Activated T-cell treated with anti-CD3 and anti-CD28 coated beads for 1 hour (primary cell): ENCODE measurements around the gene TBXAS1.

Source experiments
- DNase-seq: peaks from one replicate; pipeline ENCODE4 v3.0.0-alpha.2; 2020; ENCODE audit warnings: low read depth

Gene TBXAS1

DNA sequence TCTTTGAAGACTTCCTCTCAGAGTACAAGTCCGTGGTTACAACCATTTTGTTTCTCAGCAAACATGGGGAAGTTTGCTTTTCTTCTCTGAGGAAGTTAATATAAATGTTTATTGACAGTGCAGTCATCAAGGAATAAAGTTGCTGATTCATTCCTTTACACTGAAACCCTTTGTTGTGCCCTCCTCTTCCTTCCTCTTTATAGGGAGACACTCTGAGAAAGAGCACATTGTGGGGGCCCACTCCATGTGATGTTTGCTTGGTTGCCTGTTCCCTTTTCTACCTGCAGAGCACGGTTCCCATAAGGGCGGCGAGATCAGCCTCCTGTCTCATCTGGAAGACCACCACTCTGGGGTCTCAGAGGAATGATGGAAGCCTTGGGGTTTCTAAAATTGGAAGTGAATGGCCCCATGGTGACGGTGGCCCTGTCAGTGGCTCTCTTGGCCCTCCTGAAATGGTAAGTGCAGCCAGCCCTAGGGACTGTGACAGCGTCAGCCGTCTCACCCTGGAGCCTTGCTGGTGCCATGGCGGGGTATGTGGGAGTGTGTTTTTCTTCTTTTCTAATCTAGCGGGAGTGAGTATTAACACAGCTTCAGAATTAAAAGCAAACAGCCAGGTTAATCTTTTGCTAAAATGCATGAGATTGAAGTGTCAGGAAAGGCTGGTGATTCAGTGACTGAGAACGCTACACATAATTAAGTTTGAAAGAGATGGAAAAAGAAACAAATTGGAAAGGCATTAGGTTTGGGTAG lies at the start of gene TBXAS1:
TBXAS1 (plus strand) TSS at position 240 of the 750 bp plus-strand sequence; CDS start at position 367, 127 bp downstream.
- no peak for DNase-seq

- no peak for DNase-seq
Observed at GRCh38 chr7:139782932-139783331, 46.1 kb upstream of the TBXAS1 start.

GRCh38 chr7:139783647-139784385 lies 45.2 kb upstream of the TBXAS1 start:
- no peak for DNase-seq

DNA sequence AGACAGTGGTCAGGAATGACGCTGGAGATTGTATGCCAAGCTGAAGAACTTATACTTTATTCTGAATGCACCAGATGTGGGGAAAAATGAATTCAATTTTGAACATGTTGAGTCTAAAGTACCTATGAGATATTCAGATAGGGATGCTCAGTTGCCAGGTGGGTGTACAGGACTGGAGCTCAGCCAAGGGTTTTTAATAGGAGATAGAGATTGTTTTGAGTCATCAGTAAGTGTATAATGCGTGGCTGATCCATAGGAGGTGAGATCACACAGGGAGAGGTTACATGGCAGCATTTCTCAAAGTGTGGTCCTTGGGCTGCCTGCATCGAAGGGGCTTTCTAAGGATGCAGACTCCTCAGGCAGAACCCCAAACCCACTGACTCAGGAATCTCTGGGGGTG lies 44.4 kb upstream of the TBXAS1 start:
- DNase-seq, result no peak

DNA sequence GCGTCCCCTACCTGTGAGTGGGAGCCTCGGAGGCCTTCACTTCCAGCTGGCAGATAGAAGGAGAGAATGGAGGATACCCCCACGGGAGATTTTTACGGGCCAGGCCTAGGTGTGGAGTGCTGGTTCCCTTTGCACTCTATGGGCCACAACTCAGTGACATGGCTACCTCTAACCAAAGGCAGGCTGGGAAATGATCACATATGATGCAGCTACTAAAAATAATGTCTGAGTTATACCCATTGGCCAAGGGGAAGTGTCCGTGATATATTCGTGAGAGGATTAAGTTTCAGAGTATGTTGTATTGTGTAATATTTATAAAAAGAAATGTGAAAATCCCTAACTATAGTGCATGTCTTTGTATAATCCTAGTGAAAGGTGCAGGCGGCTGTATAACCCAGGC lies 37.7 kb upstream of the TBXAS1 start:
- DNase-seq, result no peak

- DNase-seq, result no peak
Observed at GRCh38 chr7:139797607-139798006, 31.5 kb upstream of the TBXAS1 start.

- no peak for DNase-seq
Observed at GRCh38 chr7:139798221-139798620, 30.8 kb upstream of the TBXAS1 start.

DNA sequence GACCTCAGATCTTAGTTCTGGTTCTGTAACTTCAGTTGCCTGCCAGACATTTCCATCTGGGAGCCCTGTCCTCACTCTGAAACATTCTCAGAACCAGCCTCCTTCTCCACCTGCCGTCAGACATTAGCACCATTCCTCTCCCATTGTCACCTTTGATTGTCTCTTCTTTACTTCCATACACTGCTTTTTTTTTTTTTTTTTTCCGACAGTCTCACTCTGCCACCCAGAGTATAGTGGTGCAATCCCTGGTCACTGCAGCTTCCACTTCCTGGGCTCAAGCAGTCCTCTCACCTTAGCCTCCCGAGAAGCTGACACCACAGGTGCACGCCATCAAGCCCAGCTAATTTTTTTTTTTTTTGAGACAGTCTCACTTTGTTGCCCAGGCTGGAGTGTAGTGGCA lies 30.2 kb upstream of the TBXAS1 start:
- DNase-seq, result no peak

- no peak for DNase-seq
Observed at GRCh38 chr7:139799586-139799985, 29.5 kb upstream of the TBXAS1 start.

GRCh38 chr7:139804571-139804970 lies 24.5 kb upstream of the TBXAS1 start:
- DNase-seq, result no peak

- DNase-seq, result no peak
Observed at GRCh38 chr7:139807009-139807408, 22.1 kb upstream of the TBXAS1 start.

- no peak for DNase-seq
Observed at GRCh38 chr7:139808427-139808826, 20.6 kb upstream of the TBXAS1 start.

- no peak for DNase-seq
Observed at GRCh38 chr7:139808846-139809442, 20.1 kb upstream of the TBXAS1 start.

DNA sequence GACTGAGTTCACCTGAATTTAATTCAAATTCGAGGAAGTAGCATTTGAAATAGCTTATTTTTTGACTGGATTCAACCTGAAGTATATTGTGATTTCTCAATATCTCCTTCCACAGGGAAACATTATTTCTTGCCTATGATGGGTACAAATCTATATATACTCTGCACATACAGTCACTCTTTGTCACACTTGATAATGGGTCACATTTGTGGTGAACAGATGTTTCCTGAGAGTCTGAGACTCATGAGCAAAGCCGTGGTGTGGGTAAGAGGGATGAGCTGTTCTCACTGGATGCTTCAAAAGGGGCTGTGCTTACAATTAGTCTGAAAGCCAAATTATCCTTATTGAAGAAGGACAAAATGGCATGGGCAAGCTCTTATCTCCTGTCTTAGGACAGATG lies 18.0 kb upstream of the TBXAS1 start:
- no peak for DNase-seq

GRCh38 chr7:139813151-139813550 lies 15.9 kb upstream of the TBXAS1 start:
- DNase-seq, result no peak

DNA sequence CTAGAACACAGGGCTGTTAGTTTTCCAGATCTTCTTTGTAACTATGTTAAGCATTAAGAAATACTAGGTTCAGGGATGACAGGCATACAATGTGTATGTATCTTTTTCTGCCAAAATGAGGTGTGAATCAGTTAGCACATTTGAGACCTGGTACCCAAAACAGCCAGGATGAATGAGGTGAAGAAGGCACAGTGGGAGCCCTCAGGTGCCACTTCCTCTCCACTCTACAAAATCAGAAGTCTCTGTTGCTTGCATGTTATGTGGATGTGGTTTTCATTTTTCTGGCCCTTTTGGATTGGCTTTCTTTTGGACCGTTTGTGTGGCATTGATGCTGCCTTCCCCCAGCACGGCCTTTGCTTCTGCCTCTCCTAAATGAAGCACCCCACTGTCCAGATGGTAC lies 15.4 kb upstream of the TBXAS1 start:
- no peak for DNase-seq

GRCh38 chr7:139817249-139817648 lies 11.8 kb upstream of the TBXAS1 start:
- no peak for DNase-seq

DNA sequence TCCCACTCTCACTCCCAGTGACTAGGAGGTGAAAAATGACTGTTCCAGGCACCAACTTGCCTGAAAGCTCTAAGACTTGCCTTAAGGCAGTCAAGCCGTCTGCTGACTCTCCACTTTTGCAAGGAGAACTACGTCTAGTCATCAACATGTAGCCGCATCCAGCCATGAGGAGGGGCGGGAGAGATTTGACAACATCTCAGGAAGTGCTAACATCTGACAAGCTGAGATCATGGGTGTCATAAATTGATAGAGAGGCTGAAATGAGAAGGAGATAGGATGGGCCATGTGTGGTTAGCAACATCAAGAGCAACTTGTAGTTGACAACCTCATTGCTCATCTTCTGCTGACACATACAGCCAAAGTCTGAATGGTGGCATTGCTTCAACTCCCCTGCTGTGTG lies 9.0 kb upstream of the TBXAS1 start:
- no peak for DNase-seq

GRCh38 chr7:139821349-139822105 lies 7.5 kb upstream of the TBXAS1 start:
- no peak for DNase-seq

DNA sequence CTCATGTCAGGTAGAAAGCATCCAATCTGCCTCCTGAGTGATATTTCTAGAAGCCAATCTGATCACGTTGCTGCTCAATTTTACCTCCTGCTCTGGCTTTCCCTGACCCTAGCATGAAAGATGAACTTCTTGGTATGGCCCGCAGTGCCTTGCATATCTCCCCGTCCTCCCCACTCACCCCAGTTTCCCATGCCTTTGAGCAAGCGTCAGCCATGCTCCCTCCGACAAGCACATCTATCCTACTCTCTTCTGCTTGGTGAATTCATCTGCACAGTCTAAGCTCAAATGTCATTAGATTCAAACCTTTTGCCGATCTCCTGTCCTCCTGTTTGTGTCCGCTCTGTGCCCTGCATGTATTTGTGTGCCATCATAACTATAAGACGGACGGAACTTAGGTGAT lies 6.2 kb upstream of the TBXAS1 start:
- DNase-seq, result no peak

GRCh38 chr7:139823959-139824521 lies 5.0 kb upstream of the TBXAS1 start:
- no peak for DNase-seq

GRCh38 chr7:139825666-139826290 lies 3.3 kb upstream of the TBXAS1 start:
- DNase-seq, result no peak
